KMS-11 (cell line): ENCODE measurements around the gene PARP3.

Source experiments
- H2AFZ ChIP-seq: fragments of 200-600 bp; sonication (generic); 2 replicates; pipeline ENCODE4 v1.6.1; 2016; ENCODE audit warnings: antibody characterized with exemption, mixed run types, low read depth
- H3K27ac ChIP-seq: fragments of 200-600 bp; sonication (generic); 2 replicates; pipeline ENCODE4 v1.6.1; 2016; ENCODE audit warnings: mild to moderate bottlenecking, mixed run types
- H3K27me3 ChIP-seq: fragments of 200-600 bp; sonication (generic); 2 replicates; pipeline ENCODE4 v1.6.1; 2017; ENCODE audit warnings: mild to moderate bottlenecking, low read depth, mixed run types, moderate library complexity; ENCODE audit not compliant: insufficient read depth
- H3K36me3 ChIP-seq: fragments of 200-600 bp; sonication (generic); 2 replicates; pipeline ENCODE4 v1.6.1; 2017; ENCODE audit warnings: mild to moderate bottlenecking, mixed run types; ENCODE audit not compliant: insufficient read depth
- H3K4me1 ChIP-seq: fragments of 200-600 bp; sonication (generic); 2 replicates; pipeline ENCODE4 v1.6.1; 2016; ENCODE audit warnings: mild to moderate bottlenecking, low read depth, mixed run types; ENCODE audit not compliant: poor library complexity, severe bottlenecking
- H3K4me2 ChIP-seq: fragments of 200-600 bp; sonication (generic); 2 replicates; pipeline ENCODE4 v1.7.0; 2016; ENCODE audit warnings: mild to moderate bottlenecking, mixed run types
- H3K4me3 ChIP-seq: fragments of 200-600 bp; sonication (generic); IDR thresholded peaks from 2 replicates; pipeline ENCODE4 v1.6.1; 2017; ENCODE audit warnings: low read depth, low read length, mixed read lengths; ENCODE audit not compliant: insufficient read depth
- H3K79me2 ChIP-seq: fragments of 200-600 bp; sonication (generic); 2 replicates; pipeline ENCODE4 v1.6.1; 2016; ENCODE audit warnings: low read depth, mixed run types; ENCODE audit not compliant: insufficient read depth
- H3K9ac ChIP-seq: fragments of 200-600 bp; sonication (generic); 2 replicates; pipeline ENCODE4 v1.6.1; 2016; ENCODE audit warnings: mild to moderate bottlenecking, mixed run types
- H4K20me1 ChIP-seq: fragments of 200-600 bp; sonication (generic); 2 replicates; pipeline ENCODE4 v1.6.1; 2016; ENCODE audit warnings: mild to moderate bottlenecking, mixed run types; ENCODE audit not compliant: insufficient read depth
- CTCF ChIP-seq: fragments of 200-600 bp; sonication (generic); conservative IDR thresholded peaks from 2 replicates; pipeline ENCODE4 v1.6.1; 2017; ENCODE audit warnings: low read depth, mild to moderate bottlenecking, antibody characterized with exemption, low read length, moderate library complexity, mixed read lengths

PARP3 gene

GRCh38 chr3:51967384-51968169 lies 25.4 kb downstream of the PARP3 start, which contains the start of gene PCBP4:
TSS of gene PCBP4 (minus strand) at chr3:51967454. CDS start at chr3:51961240, 6,214 bp downstream.
- no peak within 1 kb of the TSS for H3K4me3 ChIP-seq
- peak within 1 kb of the TSS; percentile 68 for H3K4me2 ChIP-seq
- no peak for TF ChIP-seq CTCF
- no peak within 1 kb of the TSS for H3K27ac ChIP-seq
- H3K79me2 ChIP-seq: no peaks in the 10 kb centered on the region
- H3K36me3 ChIP-seq: no peaks in the 10 kb centered on the region
- H3K27me3 ChIP-seq: no peaks in the 10 kb centered on the region
- H3K4me1 ChIP-seq: no peaks in the 10 kb centered on the region
- H3K9ac ChIP-seq: peak within 1 kb of the TSS; percentile 51; the same call in 1 of the 2 replicates
- peak within 1 kb of the TSS; percentile 67 for H2AFZ ChIP-seq
- H4K20me1 ChIP-seq: no peaks in the 10 kb centered on the region

- Histone ChIP-seq H3K4me1 (no peaks in the 10 kb centered on the region), H3K36me3 (no peaks in the 10 kb centered on the region), H3K79me2 (0 out of 2 replicates have a peak, but pooled peaks cover 2% of the 10 kb centered on the region), H2AFZ (no peak overlapping the region), H3K4me2 (peak overlapping the region; percentile 68; the same call in 1 of the 2 replicates), H3K4me3 (no peak overlapping the region), H3K27ac (no peak overlapping the region), H4K20me1 (no peaks in the 10 kb centered on the region), H3K9ac (no peak overlapping the region), H3K27me3 (no peaks in the 10 kb centered on the region)
- TF ChIP-seq CTCF: no peak
Measured at GRCh38 chr3:51968170-51968775, 26.1 kb downstream of the PARP3 start.

GRCh38 chr3:51968883-51969678 lies 26.9 kb downstream of the PARP3 start:
- no peak overlapping the region for H3K4me2 ChIP-seq
- no peak overlapping the region for H3K27ac ChIP-seq
- no peaks in the 10 kb centered on the region for H4K20me1 ChIP-seq
- peaks cover 1% of the 10 kb centered on the region for H3K4me1 ChIP-seq
- no peaks in the 10 kb centered on the region for H3K27me3 ChIP-seq
- H3K79me2 ChIP-seq: 0 out of 2 replicates have a peak, but pooled peaks cover 5% of the 10 kb centered on the region
- no peak overlapping the region for H2AFZ ChIP-seq
- no peak overlapping the region for H3K4me3 ChIP-seq
- no peak overlapping the region for H3K9ac ChIP-seq
- TF ChIP-seq CTCF: no peak
- H3K36me3 ChIP-seq: no peaks in the 10 kb centered on the region

- Histone ChIP-seq H3K9ac (no peak overlapping the region), H4K20me1 (no peaks in the 10 kb centered on the region), H3K27me3 (no peaks in the 10 kb centered on the region), H3K4me2 (no peak overlapping the region), H3K27ac (no peak overlapping the region), H3K4me3 (no peak overlapping the region), H3K4me1 (peaks cover 7% of the 10 kb centered on the region), H3K79me2 (0 out of 2 replicates have a peak, but pooled peaks cover 5% of the 10 kb centered on the region), H3K36me3 (no peaks in the 10 kb centered on the region), H2AFZ (no peak overlapping the region)
- TF ChIP-seq CTCF: no peak
Measured at GRCh38 chr3:51969841-51970240, 27.7 kb downstream of the PARP3 start.
